HG03064 (cell line): ENCODE measurements around the gene NAALADL2.

Source experiments
- ATAC-seq: cut with Tn5 transposase; IDR thresholded peaks from one replicate; pipeline ENCODE4 v1.9.1; 2021; ENCODE audit warnings: low read depth; ENCODE audit not compliant: unreplicated experiment

NAALADL2 gene

GRCh38 chr3:175704366-175705055 lies 845.4 kb downstream of the NAALADL2 start:
- no peak for ATAC-seq

- no peak for ATAC-seq
These were observed 854.1 kb downstream of the NAALADL2 start for GRCh38 chr3:175713268-175713667.

- ATAC-seq = no peak
These were observed 857.3 kb downstream of the NAALADL2 start for GRCh38 chr3:175716446-175716845.

DNA sequence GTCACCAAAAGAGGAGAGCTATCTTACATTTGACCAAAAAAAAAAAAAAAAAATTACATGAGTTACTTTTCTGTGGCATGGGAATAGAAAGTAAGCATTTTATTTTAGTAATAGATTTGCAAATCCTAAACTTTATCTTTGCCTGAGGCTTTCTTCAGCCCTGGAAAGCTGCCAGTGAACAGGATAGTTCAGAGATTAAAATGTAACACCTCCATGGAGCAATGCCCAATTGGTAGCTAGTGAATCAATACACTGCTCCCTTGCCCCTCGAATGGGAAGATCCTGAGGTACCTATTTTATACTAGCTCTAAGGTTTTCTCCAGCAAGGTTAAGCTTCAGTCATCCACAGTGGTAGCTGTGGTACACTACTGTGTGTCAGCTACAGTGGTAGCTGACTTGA lies 867.1 kb downstream of the NAALADL2 start:
- no peak for ATAC-seq

DNA sequence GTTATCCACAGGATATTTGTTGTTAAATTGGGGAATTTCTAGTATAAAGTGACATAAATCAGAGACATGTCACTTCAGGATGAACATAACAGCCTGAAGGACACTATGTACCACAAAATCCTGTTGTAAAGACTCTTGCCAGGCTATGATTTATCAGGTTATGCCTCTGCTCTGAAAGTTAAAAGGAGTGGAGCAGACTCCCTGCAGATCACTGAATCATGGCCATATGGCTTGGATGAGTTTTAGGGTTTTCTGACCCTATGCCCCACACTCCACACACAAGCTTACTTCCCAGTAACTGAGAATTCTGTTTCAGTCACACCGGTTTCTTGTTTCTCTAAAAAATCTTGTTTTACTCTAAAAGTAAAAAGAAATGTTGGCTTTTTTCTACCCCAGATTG lies 869.4 kb downstream of the NAALADL2 start:
- no peak for ATAC-seq

GRCh38 chr3:175729466-175729865 lies 870.3 kb downstream of the NAALADL2 start:
- ATAC-seq = no peak

DNA sequence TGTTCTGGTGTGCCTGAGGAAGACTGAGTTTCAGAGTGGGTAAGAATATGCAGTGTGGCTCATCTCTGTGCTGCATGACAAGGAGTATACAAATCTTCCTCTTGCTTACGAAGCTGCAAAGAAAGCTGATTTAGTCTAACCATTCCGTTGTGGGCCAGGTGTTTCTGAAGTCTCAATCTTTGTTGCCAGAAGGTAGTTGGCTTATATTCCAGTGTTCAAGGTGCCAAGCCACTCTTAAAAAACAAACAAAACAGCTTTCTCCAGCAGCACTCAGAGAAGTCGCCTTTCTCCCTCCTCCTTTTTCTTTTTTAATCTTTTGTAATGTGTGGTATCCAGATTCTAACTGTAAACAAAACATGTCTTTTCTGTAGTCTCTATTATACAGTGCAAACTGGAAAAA lies 872.4 kb downstream of the NAALADL2 start:
- no peak for ATAC-seq

DNA sequence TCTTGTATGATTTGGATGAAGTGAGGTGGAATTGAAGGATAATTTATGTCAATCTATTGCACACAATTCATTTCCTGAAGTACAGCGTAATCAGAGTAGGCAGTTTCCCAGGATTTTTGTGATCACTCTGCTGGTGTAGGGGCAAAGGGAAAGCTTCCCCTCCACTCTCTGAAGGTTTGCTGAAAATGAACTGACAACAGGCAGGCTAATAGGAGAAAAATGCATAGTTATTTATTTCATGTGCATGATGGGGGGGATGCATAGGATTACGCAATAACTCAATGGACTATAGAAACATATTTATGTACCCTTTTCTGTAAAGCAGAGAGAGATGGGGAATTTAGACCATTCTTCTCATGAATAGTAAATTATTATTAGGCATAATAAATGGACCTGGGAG lies 872.9 kb downstream of the NAALADL2 start:
- ATAC-seq = no peak

GRCh38 chr3:175735866-175736265 lies 876.7 kb downstream of the NAALADL2 start:
- no peak for ATAC-seq

DNA sequence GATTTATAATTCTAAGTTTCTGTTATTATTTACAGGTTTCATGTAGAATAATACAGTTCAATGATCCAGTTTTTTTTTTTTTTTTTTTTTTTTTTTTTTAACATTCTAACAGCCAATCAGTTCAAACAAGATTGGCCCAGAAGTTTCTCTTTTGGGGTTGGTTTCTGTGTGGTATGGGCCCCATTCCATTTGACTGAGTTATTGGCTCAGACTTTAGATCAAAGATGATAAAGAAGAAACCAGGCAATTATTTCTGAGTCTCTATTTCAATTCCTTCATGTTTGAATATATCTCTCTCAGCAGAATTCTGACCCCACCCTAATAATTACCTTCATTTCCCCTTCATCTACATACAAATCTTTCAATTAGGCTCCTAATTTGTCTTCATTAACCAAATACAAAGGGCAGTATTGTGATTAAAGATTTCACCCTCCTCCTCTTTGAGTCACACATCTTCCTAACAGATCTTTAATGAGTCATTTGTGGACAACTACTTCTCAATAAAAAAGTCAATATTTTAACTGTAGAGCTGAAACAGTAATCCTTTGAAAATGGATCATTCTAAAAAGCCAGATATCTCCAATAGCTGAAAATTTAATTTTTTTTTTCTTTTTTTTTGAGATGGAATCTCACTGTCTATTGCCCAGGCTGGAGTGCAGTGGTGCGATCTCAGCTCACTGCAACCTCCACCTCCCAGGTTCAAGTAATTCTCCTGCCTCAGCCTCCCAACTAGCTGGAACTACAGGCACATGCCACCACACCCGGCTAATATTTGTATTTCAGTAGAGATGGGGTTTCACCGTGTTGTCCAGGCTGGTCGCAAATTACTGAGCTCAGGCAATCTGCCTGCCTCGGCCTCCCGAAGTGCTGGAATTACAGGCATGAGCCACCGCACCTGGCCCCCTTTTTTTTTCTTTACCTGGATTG lies 878.8 kb downstream of the NAALADL2 start:
- no peak for ATAC-seq

DNA sequence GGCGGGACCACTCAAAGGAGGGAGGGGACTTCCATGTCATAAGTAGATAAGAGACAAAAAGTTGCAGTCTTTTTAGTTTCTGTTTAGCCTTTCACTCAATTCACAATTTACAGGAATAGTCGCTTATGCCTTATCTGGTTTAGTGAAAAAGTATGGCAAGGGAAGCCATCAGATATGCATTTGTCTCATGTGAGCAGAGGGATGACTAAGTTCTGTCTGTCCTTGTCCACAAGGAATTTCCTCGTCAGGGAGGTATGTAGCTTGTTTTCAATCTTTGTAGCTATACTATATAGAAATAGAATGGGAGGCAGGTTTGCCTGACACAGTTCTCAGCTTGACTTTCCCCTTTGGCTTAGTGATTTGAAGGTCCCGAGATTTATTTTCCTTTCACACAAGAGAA lies 882.8 kb downstream of the NAALADL2 start:
- ATAC-seq = no peak

- no peak for ATAC-seq
These were observed 884.7 kb downstream of the NAALADL2 start for GRCh38 chr3:175743733-175744400.

- ATAC-seq = no peak
These were observed 887.2 kb downstream of the NAALADL2 start for GRCh38 chr3:175746308-175746707.

DNA sequence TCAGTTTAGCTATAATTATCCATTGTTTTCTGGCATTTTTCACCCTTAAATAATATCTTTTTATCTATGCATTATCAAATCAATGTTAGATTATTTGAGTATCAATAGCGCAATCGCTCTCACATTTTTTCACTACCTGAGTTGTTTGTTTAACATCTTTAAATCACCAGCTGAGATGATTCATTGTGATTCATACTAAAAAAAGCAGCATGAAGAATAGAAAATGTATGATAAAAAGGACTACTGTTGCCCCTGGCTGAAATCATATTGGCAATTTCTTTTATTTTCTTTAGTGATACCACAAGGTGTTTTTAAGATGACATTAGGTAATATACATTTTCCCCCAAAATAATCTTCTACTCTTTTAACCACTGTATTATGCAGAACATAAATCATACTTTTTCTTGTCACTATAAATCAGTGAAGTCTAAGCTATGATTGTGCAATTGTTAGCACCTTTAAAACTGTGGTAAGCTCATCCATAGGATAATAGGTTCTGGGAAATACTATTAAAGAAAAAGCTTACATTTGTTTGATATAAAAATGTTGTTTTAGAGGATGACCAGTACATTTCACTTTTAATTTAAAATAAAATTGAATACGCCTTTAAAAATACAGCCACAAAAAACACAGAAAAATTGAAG lies 889.1 kb downstream of the NAALADL2 start:
- no peak for ATAC-seq

DNA sequence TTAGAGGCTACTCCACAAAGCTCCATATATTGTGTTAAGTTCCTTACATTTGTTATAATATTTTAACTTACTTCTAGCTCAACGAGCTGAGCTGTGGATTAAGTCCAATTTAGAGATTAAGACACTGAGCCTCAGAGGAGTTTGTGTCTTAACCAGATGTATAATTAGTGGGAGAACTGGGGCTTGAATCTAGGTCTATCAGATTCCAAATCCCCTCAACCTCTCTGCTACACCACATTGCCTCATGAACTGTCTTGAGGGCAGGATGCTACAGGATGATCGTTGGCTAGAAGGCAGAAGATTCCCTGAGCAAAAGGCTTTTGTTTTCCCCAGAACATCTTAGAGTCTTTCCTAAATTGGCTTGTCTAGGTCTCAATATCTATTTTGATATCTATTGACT lies 890.8 kb downstream of the NAALADL2 start:
- no peak for ATAC-seq

GRCh38 chr3:175751089-175751488 lies 892.0 kb downstream of the NAALADL2 start:
- no peak for ATAC-seq

DNA sequence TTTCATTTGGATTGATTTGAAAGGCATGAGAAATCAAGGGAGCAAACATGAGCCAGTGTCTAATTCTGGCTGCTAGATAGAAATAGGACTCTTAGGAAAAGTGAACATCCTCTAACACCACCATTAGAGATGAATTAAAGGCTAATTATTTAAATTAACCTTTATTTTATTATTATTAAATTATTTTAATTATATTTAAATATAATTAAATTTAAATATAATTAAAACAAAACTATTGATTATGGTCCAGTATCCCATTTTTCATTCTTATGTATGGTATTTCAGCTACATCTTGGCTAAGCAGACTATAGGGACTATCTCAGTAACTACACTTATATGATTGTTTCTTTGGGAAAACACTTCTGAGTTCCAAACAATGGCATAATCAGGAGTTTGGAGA lies 904.8 kb downstream of the NAALADL2 start:
- no peak for ATAC-seq

DNA sequence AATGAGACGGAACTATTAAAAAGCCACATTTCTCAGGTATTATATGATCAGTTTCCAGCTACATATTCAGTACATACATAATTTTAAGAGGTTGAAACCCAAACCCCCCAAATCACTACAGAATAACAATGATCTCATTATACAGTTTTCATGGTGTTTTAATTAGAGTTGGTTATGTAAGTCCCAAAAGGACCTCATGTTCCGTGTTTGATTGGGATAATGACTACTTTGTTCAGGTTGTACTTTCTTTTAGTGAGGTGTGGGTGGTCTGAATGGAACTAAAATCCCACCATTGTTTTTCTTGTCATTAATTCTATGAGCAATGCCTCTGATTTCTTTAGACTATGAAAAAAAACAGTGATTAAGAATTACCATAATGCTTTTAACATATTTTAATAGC lies 905.6 kb downstream of the NAALADL2 start:
- no peak for ATAC-seq

GRCh38 chr3:175770426-175770825 lies 911.3 kb downstream of the NAALADL2 start:
- ATAC-seq = no peak

DNA sequence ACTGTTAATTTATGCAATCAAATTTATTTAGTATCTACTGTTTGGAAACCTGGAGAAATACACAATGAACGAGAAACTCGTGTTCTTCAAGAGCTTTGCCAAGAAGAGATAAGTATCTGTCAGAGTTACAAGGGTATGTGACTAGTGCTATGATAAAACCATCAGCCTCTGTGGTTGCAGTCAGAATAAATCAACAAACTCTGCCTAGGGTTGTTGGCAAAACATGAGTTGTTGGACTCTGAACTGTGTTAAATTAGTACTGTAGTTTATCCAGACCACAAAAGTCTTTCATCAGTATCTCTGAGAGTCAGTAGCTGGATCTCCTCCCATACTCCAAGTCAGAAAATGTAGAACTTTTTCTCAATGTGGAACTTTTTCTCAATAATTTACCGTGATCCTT lies 918.4 kb downstream of the NAALADL2 start:
- ATAC-seq = no peak

DNA sequence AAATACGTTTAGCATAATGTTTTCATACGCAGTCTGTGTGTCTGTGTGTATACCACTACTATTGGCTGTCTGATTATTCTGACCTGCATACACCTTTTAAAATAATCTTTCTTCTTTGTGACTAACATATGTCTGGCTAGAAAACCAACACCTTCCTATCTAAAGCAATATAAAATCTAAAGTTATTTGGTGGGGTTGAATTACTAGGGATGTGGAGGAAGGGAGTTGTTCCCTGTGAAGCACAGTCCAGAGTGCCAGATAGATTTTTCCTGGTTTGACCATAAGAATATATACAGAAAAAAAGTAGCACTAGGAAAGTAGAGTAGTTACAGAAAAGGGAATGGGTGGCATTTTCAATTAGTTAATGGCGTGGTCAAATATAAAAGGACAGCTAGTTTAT lies 918.8 kb downstream of the NAALADL2 start:
- ATAC-seq = no peak
